Astrocyte of the cerebellum (primary cell): ENCODE data around the gene MLH1.

Experiments
- DNase-seq: peaks from one replicate; pipeline ENCODE4 v3.0.0-alpha.2; 2011; ENCODE audit warnings: low read depth
- H3K4me3 ChIP-seq: 2 replicates; pipeline ENCODE4 v1.5.1; 2011; ENCODE audit warnings: mild to moderate bottlenecking, low read depth, low read length, moderate library complexity
- CTCF ChIP-seq: IDR thresholded peaks from 2 replicates; pipeline ENCODE4 v1.5.1; 2012; ENCODE audit warnings: low read length, low read depth, moderate library complexity, mild to moderate bottlenecking; ENCODE audit errors: missing control alignments
- in situ Hi-C: cut with HindIII; loops from 2 replicates; pipeline ENCODE4 v1.10.0; 2017; ENCODE audit warnings: low sequenced_read_pairs

Gene MLH1

DNA sequence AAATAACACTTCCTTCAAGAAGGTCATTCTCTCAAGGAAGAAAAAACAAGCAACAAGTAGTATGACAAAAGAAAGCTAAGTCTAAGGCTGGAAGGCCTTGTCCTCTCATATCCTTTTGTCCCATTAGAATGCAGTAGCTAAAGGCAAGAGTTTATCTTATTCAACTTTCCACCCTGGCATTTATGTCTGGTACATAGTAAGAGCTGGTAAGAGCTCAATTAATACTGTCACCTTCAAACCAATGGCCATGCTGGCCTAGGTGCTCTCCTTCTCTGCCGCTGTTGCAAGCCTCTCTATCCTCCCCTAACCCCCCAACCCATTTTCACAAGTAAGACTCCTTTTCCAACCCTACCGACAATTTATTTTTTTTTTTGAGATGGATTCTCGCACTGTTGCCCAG lies 99.2 kb downstream of the MLH1 start:
- no peak for TF ChIP-seq CTCF
- H3K4me3 ChIP-seq = no peak overlapping the region
- in situ Hi-C loops = no loop called here
- DNase-seq = no peak

DNA sequence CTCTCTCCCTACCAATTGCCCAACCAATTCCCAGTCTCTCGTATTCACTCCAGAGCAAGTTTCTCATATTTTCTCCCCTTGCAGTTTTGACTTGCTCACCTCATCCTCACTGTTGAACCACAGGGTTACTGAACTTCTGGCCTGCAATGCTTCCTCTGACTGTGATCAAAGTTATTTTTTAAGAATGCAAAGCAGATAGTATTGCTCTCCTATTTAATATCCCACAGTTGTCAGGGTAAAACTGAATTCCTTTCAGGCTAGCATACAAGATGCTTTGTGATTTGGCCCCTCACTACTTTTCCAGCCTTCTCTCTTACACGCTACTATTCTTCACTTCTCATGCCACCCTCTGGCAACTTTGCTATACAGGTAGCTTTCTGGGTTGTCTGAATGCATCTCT lies 100.2 kb downstream of the MLH1 start:
- in situ Hi-C loops = no loop called here
- no peak for TF ChIP-seq CTCF
- H3K4me3 ChIP-seq = no peak overlapping the region
- no peak for DNase-seq

DNA sequence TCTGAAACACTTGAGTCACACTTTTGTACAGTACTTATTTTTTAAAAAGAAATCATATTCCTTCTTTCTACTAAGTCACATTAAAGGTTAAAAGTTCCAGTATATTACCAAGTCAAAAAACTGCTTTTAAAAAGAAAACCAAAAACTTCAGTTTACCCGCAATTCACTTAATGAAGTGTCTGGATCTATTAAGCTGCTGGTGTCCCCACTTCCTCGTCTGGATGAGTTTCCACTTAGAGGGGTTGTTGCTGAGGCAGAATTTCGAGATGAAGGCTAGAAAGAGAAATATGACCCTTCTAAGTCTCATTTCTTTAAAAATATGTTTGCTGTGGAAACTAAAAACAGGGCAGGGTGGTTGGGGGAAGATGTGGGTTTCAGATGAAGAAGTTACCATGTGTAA lies 101.3 kb downstream of the MLH1 start:
- in situ Hi-C loops = no loop called here
- no peak for DNase-seq
- no peak overlapping the region for H3K4me3 ChIP-seq
- TF ChIP-seq CTCF = no peak

DNA sequence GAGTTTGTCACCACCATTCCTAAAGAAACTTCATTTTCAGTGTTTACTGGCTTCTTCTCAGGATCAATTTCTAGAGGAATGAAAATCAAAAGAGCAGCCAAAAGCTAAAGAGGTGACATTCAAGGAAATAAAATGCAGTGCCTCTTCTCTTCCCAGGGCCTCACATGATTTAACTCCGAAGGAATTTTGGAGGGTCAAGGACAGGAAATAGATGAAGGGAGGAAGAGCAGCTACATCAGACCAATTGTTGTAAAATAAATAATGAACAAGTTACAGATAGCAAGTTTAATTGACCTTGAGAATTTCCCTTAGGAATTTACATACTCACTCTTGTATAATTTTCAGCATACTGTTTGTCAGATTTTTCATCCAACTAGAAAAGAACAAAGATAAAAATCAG lies 103.0 kb downstream of the MLH1 start:
- TF ChIP-seq CTCF = no peak

GRCh38 chr3:37096975-37097374 lies 103.7 kb downstream of the MLH1 start:
- TF ChIP-seq CTCF = no peak
- DNase-seq = no peak
- no peak overlapping the region for H3K4me3 ChIP-seq
- in situ Hi-C loops = no loop called here

More for the DNA sequence above, 103.0 kb downstream of the MLH1 start:
- in situ Hi-C loops = no loop called here
- no peak overlapping the region for H3K4me3 ChIP-seq
- DNase-seq = no peak

DNA sequence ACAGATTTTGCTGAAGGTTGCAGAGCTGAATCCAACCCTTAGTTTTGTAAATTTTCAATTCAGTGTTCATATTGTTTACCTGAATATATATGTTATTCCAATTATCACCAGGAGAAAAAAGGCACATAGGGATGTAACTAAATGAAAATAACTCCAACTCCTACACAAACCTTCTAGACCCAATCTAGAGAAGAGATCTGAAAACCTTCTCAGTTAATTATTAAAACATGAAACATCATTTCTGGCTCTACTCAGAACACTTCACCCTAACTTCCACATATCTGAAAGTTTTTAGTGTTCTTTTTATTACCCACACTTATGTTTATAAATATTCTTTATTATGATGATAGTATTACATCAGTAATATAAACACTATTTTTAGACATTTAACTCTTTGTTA lies 104.5 kb downstream of the MLH1 start:
- DNase-seq = no peak
- no peak overlapping the region for H3K4me3 ChIP-seq
- TF ChIP-seq CTCF = no peak
- in situ Hi-C loops = no loop called here

- TF ChIP-seq CTCF = no peak
- no peak for DNase-seq
- in situ Hi-C loops = no loop called here
- H3K4me3 ChIP-seq = no peak overlapping the region
Measured at GRCh38 chr3:37098884-37099283, 105.6 kb downstream of the MLH1 start.
